Mucosa of stomach (tissue), 1 donor: ENCODE data around the gene ANGPTL2.

Source experiments
- H3K27me3 ChIP-seq: one replicate; pipeline ENCODE4 v1.7.0; 2013; ENCODE audit warnings: mild to moderate bottlenecking, low read length; ENCODE audit not compliant: control insufficient read depth, insufficient read depth
- H3K36me3 ChIP-seq: one replicate; pipeline ENCODE4 v1.7.0; 2013; ENCODE audit warnings: low read length; ENCODE audit not compliant: control insufficient read depth, insufficient read depth
- H3K4me1 ChIP-seq: one replicate; pipeline ENCODE4 v1.7.0; 2013; ENCODE audit warnings: mild to moderate bottlenecking, low read length; ENCODE audit not compliant: control insufficient read depth, insufficient read depth
- H3K4me3 ChIP-seq: one replicate; pipeline ENCODE4 v1.7.0; 2013; ENCODE audit warnings: low read length
- H3K9ac ChIP-seq: one replicate; pipeline ENCODE4 v1.7.0; 2013; ENCODE audit warnings: mild to moderate bottlenecking, low read length, moderate library complexity
- H3K9me3 ChIP-seq: one replicate; pipeline ENCODE4 v1.7.0; 2013; ENCODE audit warnings: mild to moderate bottlenecking, low read length, moderate library complexity; ENCODE audit not compliant: control insufficient read depth
- donor health status: Pancreatic carcinoma.

The ANGPTL2 gene

GRCh38 chr9:127092041-127092608 is 30.3 kb downstream of the ANGPTL2 start:
- H3K4me1 ChIP-seq: peaks cover 21% of the 10 kb centered on the region
- no peaks in the 10 kb centered on the region for H3K36me3 ChIP-seq
- no peaks in the 10 kb centered on the region for H3K27me3 ChIP-seq
- no peak overlapping the region for H3K9ac ChIP-seq
- no peaks in the 10 kb centered on the region for H3K9me3 ChIP-seq
- H3K4me3 ChIP-seq: no peak overlapping the region

DNA sequence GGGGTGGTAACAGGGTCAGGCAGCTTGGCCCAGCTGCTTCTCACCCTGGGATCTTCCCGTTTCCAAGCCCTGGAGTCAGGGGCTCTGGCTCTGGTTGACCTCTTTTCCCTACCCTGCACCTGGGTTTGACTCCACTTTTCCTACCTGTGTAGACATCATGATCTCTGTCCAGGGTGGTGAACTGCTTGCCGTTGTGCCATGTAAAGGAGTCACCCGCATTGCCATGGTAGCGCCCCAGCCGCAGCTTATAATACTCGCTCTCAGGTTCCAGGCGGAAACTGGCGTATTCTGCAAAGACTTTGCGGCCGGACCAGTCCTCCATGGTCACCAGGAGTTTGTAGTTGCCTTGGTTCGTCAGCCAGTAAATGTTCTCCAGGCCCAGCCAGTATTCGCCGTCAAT is 30.9 kb downstream of the ANGPTL2 start:
- H3K9me3 ChIP-seq: no peaks in the 10 kb centered on the region
- no peak overlapping the region for H3K9ac ChIP-seq
- H3K36me3 ChIP-seq: no peaks in the 10 kb centered on the region
- no peak overlapping the region for H3K4me3 ChIP-seq
- peaks cover 21% of the 10 kb centered on the region for H3K4me1 ChIP-seq
- no peaks in the 10 kb centered on the region for H3K27me3 ChIP-seq

DNA sequence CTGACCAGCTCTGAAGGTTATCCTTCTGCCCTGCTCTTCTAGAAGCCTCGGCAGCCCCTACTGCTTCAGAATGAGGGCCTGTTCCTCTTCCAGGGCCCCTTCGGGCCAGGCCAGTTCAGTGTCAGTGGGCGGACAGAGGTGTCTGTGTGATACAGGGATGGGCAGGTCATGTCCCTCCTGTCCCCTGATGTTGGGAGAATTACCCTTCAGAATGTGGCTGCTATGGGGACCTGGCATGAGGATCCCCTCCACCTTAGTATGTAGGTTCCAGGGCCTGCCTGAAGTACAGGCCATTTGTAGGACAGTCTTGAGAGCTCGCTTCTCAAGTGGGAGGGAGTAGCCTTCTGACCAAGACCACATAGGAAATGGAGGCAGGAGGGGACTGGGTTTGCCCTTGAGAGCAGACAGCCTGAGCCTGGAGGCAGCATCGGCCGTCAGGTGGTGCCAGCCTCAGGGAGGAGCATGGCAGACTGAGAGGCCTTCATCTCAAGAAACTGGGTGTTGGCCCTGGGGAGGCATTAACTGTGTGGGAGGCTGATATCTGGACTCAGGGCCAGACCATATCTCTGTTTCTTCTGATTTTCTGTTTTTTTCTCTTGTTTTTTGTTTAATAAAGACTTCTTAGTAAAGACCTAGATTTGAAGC is 32.0 kb downstream of the ANGPTL2 start:
- Histone ChIP-seq H3K36me3 (no peaks in the 10 kb centered on the region), H3K27me3 (no peaks in the 10 kb centered on the region), H3K4me1 (peaks cover 10% of the 10 kb centered on the region), H3K4me3 (no peak overlapping the region), H3K9ac (no peak overlapping the region), H3K9me3 (no peaks in the 10 kb centered on the region)

- H3K9me3 ChIP-seq: no peaks in the 10 kb centered on the region
- H3K4me1 ChIP-seq: peaks cover 10% of the 10 kb centered on the region
- no peaks in the 10 kb centered on the region for H3K27me3 ChIP-seq
- no peak overlapping the region for H3K9ac ChIP-seq
- no peaks in the 10 kb centered on the region for H3K36me3 ChIP-seq
- H3K4me3 ChIP-seq: no peak overlapping the region
Observed at GRCh38 chr9:127089631-127090081, 32.8 kb downstream of the ANGPTL2 start.

GRCh38 chr9:127088724-127089615 is 33.5 kb downstream of the ANGPTL2 start:
- H3K27me3 ChIP-seq: no peaks in the 10 kb centered on the region
- H3K4me1 ChIP-seq: peaks cover 10% of the 10 kb centered on the region
- no peaks in the 10 kb centered on the region for H3K9me3 ChIP-seq
- no peak overlapping the region for H3K4me3 ChIP-seq
- H3K36me3 ChIP-seq: no peaks in the 10 kb centered on the region
- no peak overlapping the region for H3K9ac ChIP-seq

DNA sequence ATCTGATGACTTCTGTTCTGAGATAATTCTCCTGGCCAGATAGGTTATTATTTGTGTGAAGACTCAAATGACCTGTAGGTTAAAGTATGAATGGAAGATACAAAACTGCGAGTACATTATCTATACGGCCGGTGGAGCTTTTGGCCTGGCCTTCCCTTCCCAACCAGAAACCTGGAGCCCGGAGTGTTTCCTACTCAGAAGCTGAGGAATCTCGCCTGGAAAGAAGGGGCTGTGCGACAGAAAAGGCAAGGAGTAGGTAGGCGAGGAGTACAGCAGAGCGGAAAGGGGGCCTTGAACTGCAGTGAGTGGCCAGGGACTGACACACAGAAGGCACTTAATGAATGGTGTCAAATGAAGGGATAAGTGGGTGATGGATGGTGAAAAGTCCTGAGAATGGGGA is 34.6 kb downstream of the ANGPTL2 start:
- Histone ChIP-seq H3K9ac (no peak overlapping the region), H3K4me1 (peaks cover 10% of the 10 kb centered on the region), H3K36me3 (no peaks in the 10 kb centered on the region), H3K9me3 (no peaks in the 10 kb centered on the region), H3K27me3 (no peaks in the 10 kb centered on the region), H3K4me3 (no peak overlapping the region)

DNA sequence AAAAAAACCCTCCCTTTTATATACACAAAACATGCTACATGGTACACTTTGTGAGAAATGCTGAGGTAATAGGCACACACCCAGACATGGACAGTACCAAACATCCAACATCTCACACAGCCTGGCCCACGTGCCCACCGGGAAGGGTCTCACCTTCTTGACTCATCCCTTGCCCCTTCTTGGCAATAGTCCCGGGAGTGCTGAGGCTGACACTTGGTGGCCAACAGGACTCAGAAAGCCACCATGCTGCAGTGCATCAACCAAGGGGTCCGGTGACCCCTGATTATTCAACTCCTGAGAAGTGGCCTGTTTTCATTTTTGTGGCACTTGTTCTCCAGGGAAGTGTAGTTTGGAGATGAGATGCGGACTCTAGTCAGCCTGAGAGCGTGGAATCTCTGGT is 35.0 kb downstream of the ANGPTL2 start:
- Histone ChIP-seq H3K27me3 (no peaks in the 10 kb centered on the region), H3K4me1 (peaks cover 10% of the 10 kb centered on the region), H3K36me3 (no peaks in the 10 kb centered on the region), H3K9me3 (no peaks in the 10 kb centered on the region), H3K9ac (no peak overlapping the region), H3K4me3 (no peak overlapping the region)

DNA sequence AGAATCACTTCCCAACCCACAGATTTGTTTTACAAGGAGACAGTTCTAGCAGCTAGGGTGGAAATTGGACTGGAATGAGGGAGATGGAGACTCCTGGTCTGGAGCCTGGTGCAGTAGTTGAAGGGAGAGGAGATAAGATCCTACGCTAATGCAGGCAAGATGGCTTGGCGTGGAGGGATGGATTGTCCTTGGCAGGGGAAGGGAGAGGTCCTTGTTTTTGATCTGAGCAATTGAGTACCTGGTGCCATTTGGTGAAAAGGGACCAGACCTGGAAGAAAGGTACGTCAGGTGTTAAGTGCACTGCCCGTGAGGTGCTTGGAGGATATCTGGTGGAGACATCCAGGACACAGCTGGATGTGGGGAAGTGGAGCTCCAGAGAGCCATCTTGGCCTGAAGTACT is 35.7 kb downstream of the ANGPTL2 start:
- Histone ChIP-seq H3K36me3 (no peaks in the 10 kb centered on the region), H3K4me3 (no peak overlapping the region), H3K9me3 (no peaks in the 10 kb centered on the region), H3K27me3 (no peaks in the 10 kb centered on the region), H3K9ac (no peak overlapping the region), H3K4me1 (peaks cover 10% of the 10 kb centered on the region)

DNA sequence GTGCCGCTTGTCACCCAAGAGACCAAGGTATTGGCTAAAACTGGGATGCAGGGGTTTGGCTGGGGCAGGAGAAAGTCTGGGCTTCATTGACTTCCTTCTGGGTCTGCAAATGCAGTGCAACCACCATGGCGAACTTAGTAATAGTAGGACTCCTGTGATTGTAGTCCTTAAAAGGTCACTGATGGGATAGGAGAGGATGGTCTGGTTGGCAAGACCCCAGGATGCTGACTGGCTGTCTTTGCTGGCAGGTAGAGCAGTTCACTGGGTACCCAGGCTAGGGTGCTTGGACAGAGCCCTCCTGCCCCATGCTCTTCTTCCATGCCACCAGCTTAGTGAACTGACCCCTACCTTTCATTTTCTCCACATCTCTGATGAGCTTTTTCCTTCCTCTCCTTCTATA is 37.2 kb downstream of the ANGPTL2 start:
- Histone ChIP-seq H3K36me3 (no peaks in the 10 kb centered on the region), H3K9me3 (no peaks in the 10 kb centered on the region), H3K27me3 (no peaks in the 10 kb centered on the region), H3K9ac (no peak overlapping the region), H3K4me1 (peaks cover 2% of the 10 kb centered on the region), H3K4me3 (no peak overlapping the region)

DNA sequence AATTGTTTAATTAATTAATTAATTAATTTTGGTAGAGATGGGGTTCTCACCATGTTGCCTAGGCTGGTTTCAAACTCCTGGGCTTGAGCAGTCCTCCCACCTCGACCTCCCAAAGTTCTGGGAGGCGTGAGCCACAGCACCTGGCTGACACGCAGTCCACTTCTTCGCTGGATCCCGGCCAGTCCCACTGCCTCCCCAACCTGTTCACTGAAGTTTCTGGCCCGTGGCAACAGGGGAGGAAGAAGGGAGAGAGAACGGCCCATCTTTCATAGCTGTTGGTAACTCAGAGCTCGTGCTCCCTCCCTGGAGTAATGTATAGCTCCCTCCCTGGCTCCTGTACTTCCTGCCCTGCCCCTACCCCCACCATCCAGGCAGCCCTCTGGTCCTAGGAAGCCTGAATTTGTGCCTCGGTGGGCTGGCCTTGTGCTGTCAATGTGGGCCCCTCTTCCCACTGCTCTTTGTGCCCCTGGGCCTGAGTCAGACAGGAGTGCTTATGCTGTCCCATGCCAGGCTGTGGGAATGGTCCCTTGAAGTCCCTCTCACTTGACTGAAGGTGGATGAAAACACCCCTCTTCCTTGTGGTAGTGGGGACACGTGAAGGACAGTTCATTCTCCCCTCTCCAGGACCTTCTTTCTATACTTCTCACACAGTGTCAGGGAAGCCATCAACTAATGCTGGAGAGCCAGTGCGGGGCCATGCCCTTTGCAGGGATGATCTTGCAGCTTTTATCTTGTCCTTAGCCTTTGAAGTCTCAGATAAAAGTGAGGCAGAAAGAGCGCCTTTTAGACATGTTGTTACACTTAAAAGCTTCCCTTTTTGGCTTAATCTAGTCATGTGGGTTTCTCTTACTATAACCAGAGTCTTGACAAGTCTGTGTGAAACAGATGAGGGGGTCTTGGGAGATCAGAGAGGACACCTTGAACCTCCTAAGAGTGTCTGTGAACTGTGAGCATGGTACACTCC is 38.1 kb downstream of the ANGPTL2 start:
- Histone ChIP-seq H3K9me3 (no peaks in the 10 kb centered on the region), H3K36me3 (no peaks in the 10 kb centered on the region), H3K9ac (no peak overlapping the region), H3K4me3 (no peak overlapping the region), H3K4me1 (no peaks in the 10 kb centered on the region), H3K27me3 (no peaks in the 10 kb centered on the region)

- Histone ChIP-seq H3K9me3 (no peaks in the 10 kb centered on the region), H3K4me3 (no peak overlapping the region), H3K36me3 (no peaks in the 10 kb centered on the region), H3K4me1 (no peaks in the 10 kb centered on the region), H3K9ac (no peak overlapping the region), H3K27me3 (no peaks in the 10 kb centered on the region)
Observed at GRCh38 chr9:127083138-127083980, 39.1 kb downstream of the ANGPTL2 start.
